Activated T-helper 17 cell treated with anti-CD3 and anti-CD28 coated beads, Interleukin-2, amount 50 U/mL, for 72 hours (primary cell): ENCODE measurements around the gene CALN1. TPM values are rescaled to one million over a fixed set of nuclear protein-coding genes. Genes with fewer than 3 reads are reported as not detected.
"Not testable (repeated sequence)": the region's sequence is repeated elsewhere in the genome, so short reads cannot be mapped to it uniquely, and the experiment has no call there.

Source experiments
- ATAC-seq: fragments of 150-1000 bp; cut with Tn5 transposase; replicated peaks from 2 replicates; pipeline ENCODE4 v1.10.0; 2021; ENCODE audit warnings: mild to moderate bottlenecking, moderate library complexity
- H3K27ac Mint-ChIP-seq: one replicate; pipeline ENCODE4 v1.8.0; 2022; ENCODE audit warnings: mixed read lengths
- H3K27me3 Mint-ChIP-seq: one replicate; pipeline ENCODE4 v1.8.0; 2022; ENCODE audit warnings: mixed read lengths
- H3K36me3 Mint-ChIP-seq: one replicate; pipeline ENCODE4 v1.8.0; 2022; ENCODE audit warnings: low read depth, mild to moderate bottlenecking, mixed read lengths
- H3K4me1 Mint-ChIP-seq: one replicate; pipeline ENCODE4 v1.8.0; 2022; ENCODE audit warnings: mixed read lengths
- H3K4me3 Mint-ChIP-seq: one replicate; pipeline ENCODE4 v1.8.0; 2022; ENCODE audit warnings: mild to moderate bottlenecking, mixed read lengths
- H3K9me3 Mint-ChIP-seq: one replicate; pipeline ENCODE4 v1.8.0; 2022; ENCODE audit warnings: mixed read lengths
- total RNA-seq, 2 donors: library from RNA; stranded (reverse); gene quantifications; one replicate each; pipeline ENCODE4 v1.2.3, GENCODE V29; 2022

Gene CALN1
- total RNA-seq, 2 donors from 2014 or later: not detected

DNA sequence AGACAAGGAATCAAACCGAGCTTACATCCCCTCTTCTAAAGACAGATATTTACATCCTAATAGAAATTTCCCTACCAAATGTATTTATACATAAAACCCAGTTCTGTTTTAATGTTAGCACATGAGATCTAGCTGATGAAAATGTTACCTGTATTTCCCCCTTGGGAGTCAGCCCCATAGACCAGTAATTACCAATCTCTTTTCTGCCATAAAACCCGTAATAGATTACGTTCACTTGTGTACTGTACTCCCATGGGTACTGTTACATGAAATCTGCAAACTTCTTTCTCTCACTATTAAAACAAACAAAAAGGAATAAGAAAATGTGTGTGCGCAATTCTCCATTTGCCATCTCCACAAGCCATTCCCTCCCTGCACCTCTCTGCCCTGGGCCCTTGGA is 450.9 kb downstream of the CALN1 start:
- no peak overlapping the region for H3K4me3 Mint-ChIP-seq
- ATAC-seq: no peak

DNA sequence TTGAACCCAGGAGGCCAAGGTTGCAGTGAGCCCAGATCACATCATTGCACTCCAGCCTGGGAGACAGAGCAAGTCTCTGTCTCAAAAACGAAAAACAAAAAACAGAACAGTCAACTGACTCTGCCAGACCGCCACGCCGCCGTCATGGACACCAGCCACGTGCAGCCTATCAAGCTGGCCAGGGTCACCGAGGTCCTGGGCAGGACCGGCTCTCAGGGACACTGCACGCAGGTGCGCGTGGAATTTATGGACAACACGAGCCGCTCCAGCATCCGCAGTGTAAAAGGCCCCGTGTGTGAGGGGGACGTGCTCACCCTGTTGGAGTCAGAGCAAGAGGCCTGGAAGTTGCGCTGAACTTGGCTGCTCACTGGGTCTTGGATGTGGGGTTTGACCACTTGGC is 470.0 kb downstream of the CALN1 start:
- H3K36me3 Mint-ChIP-seq: no peaks in the 10 kb centered on the region
- H3K9me3 Mint-ChIP-seq: peaks cover 15% of the 10 kb centered on the region
- ATAC-seq: no peak
- H3K27ac Mint-ChIP-seq: no peak overlapping the region
- no peak overlapping the region for H3K4me3 Mint-ChIP-seq
- H3K4me1 Mint-ChIP-seq: no peaks in the 10 kb centered on the region
- H3K27me3 Mint-ChIP-seq: no peaks in the 10 kb centered on the region

More for the DNA sequence above, 450.9 kb downstream of the CALN1 start:
- Mint-ChIP-seq H3K9me3 (no peaks in the 10 kb centered on the region), H3K27me3 (no peaks in the 10 kb centered on the region), H3K4me1 (no peaks in the 10 kb centered on the region), H3K27ac (no peak overlapping the region), H3K36me3 (no peaks in the 10 kb centered on the region)

- Mint-ChIP-seq H3K4me1 (no peaks in the 10 kb centered on the region), H3K9me3 (peaks cover 27% of the 10 kb centered on the region), H3K4me3 (no peak overlapping the region), H3K27ac (no peak overlapping the region), H3K27me3 (no peaks in the 10 kb centered on the region), H3K36me3 (no peaks in the 10 kb centered on the region)
- ATAC-seq: no peak
Observed at GRCh38 chr7:71937840-71938371, 474.2 kb downstream of the CALN1 start.

- Mint-ChIP-seq H3K27ac (no peak overlapping the region), H3K4me3 (no peak overlapping the region), H3K36me3 (no peaks in the 10 kb centered on the region), H3K4me1 (no peaks in the 10 kb centered on the region), H3K9me3 (peaks cover 21% of the 10 kb centered on the region), H3K27me3 (no peaks in the 10 kb centered on the region)
- ATAC-seq: no peak
Observed at GRCh38 chr7:71935674-71936073, 476.5 kb downstream of the CALN1 start.

DNA sequence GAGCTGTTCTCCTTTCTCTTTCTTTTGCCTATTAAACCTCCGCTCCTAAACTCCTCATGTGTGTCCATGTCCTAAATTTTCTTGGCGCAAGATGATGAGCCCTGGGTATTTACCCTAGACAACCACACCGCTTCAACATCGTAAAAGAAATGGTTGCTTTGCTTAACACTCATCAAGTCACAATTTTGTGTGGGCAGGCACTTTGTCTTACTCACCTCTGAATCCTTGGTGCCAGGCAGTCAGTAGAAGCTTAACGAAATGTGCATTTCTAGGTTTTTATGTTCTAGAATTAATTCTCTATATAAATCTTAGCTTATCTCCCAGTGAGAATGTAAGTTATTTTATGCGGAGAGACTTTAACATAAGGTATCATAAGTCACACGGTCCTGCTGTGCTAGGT is 478.7 kb downstream of the CALN1 start:
- Mint-ChIP-seq H3K4me1 (no peaks in the 10 kb centered on the region), H3K9me3 (peaks cover 21% of the 10 kb centered on the region), H3K27ac (no peak overlapping the region), H3K36me3 (no peaks in the 10 kb centered on the region), H3K4me3 (no peak overlapping the region), H3K27me3 (no peaks in the 10 kb centered on the region)
- ATAC-seq: no peak

DNA sequence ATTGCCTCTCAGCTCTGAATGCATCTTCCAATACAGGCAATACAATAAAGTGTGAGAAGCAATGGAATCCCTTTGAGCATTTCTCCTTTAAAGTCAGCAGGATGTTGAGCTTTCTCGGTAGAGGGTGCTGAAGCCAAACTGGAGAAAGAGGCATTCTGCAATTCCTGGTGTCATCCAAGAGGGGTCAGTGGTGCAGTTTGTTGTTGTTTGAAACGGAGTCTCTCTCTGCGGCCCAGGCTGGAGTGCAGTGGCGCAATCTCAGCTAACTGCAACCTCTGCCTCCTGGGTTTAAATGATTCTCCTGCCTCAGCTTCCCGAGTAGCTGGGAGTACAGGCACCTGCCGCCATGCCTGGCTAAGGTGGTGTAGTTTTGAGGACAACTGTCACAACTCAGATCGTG is 486.5 kb downstream of the CALN1 start:
- H3K27ac Mint-ChIP-seq: no peak overlapping the region
- ATAC-seq: no peak
- no peaks in the 10 kb centered on the region for H3K27me3 Mint-ChIP-seq
- no peaks in the 10 kb centered on the region for H3K36me3 Mint-ChIP-seq
- no peaks in the 10 kb centered on the region for H3K4me1 Mint-ChIP-seq
- H3K4me3 Mint-ChIP-seq: no peak overlapping the region
- peaks cover 17% of the 10 kb centered on the region for H3K9me3 Mint-ChIP-seq

GRCh38 chr7:71914204-71914603 is 497.9 kb downstream of the CALN1 start:
- H3K36me3 Mint-ChIP-seq, ATAC-seq, H3K4me3 Mint-ChIP-seq: not testable (repeated sequence)

GRCh38 chr7:71912476-71912875 is 499.7 kb downstream of the CALN1 start:
- H3K4me3 Mint-ChIP-seq: no peak overlapping the region
- H3K9me3 Mint-ChIP-seq: peaks cover 16% of the 10 kb centered on the region
- no peaks in the 10 kb centered on the region for H3K27me3 Mint-ChIP-seq
- no peak overlapping the region for H3K27ac Mint-ChIP-seq
- H3K4me1 Mint-ChIP-seq: no peaks in the 10 kb centered on the region
- ATAC-seq: no peak
- H3K36me3 Mint-ChIP-seq: no peaks in the 10 kb centered on the region

More at GRCh38 chr7:71914204-71914603, 497.9 kb downstream of the CALN1 start:
- not testable (repeated sequence) for H3K27me3 Mint-ChIP-seq, H3K4me1 Mint-ChIP-seq, H3K27ac Mint-ChIP-seq
- H3K9me3 Mint-ChIP-seq: peaks cover 18% of the 10 kb centered on the region

DNA sequence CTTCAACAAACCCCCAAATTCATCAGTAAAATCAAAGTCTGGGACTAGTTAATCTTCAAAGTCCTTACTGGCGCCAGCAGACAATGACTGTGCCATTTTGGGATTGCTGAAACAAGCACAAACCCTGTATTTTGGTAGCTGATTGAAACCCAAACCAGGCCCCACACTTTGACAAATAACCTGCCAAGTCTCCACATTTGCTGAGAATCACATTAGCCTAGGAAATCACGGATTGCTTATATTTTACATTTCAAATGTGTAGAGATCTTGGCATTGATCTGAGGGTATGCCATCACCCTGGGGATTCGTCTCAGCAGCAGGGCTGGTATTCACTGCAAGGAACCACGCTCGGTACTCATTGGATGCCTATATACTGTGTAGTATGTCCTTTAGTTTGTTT is 501.1 kb downstream of the CALN1 start:
- Mint-ChIP-seq H3K27ac (no peak overlapping the region), H3K4me3 (no peak overlapping the region), H3K27me3 (no peaks in the 10 kb centered on the region), H3K4me1 (no peaks in the 10 kb centered on the region), H3K9me3 (peaks cover 14% of the 10 kb centered on the region), H3K36me3 (no peaks in the 10 kb centered on the region)
- ATAC-seq: no peak

- no peaks in the 10 kb centered on the region for H3K27me3 Mint-ChIP-seq
- peaks cover 9% of the 10 kb centered on the region for H3K9me3 Mint-ChIP-seq
- H3K27ac Mint-ChIP-seq: no peak overlapping the region
- ATAC-seq: no peak
- no peaks in the 10 kb centered on the region for H3K36me3 Mint-ChIP-seq
- no peak overlapping the region for H3K4me3 Mint-ChIP-seq
- no peaks in the 10 kb centered on the region for H3K4me1 Mint-ChIP-seq
Observed at GRCh38 chr7:71905821-71906220, 506.3 kb downstream of the CALN1 start.

DNA sequence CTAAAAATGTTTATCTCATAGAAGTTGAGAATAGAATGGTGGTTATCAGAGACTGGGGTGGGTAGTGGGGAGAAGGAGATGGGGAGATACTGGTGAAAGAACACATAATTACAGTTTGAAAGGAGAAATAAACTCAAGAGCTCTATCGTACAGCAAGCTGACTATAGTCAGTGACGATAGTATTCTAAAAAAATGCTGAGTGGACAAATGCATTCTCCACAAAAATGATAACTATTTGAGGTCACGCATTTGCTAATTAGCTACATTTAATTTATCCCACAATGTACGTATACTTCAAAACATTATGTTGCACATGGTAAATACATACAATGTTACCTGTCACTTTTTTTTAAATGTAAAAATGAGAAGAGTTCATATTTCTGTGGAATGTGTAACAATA is 507.7 kb downstream of the CALN1 start:
- H3K4me1 Mint-ChIP-seq: no peaks in the 10 kb centered on the region
- no peaks in the 10 kb centered on the region for H3K27me3 Mint-ChIP-seq
- peaks cover 9% of the 10 kb centered on the region for H3K9me3 Mint-ChIP-seq
- H3K4me3 Mint-ChIP-seq: no peak overlapping the region
- no peak overlapping the region for H3K27ac Mint-ChIP-seq
- no peak for ATAC-seq
- no peaks in the 10 kb centered on the region for H3K36me3 Mint-ChIP-seq

GRCh38 chr7:71900556-71900955 is 511.6 kb downstream of the CALN1 start:
- H3K36me3 Mint-ChIP-seq: no peaks in the 10 kb centered on the region
- no peak for ATAC-seq
- no peaks in the 10 kb centered on the region for H3K27me3 Mint-ChIP-seq
- H3K4me3 Mint-ChIP-seq: no peak overlapping the region
- H3K4me1 Mint-ChIP-seq: no peaks in the 10 kb centered on the region
- peaks cover 14% of the 10 kb centered on the region for H3K9me3 Mint-ChIP-seq
- H3K27ac Mint-ChIP-seq: no peak overlapping the region

GRCh38 chr7:71896535-71896934 is 515.6 kb downstream of the CALN1 start:
- Mint-ChIP-seq H3K27ac (no peak overlapping the region), H3K36me3 (no peaks in the 10 kb centered on the region), H3K4me3 (no peak overlapping the region), H3K27me3 (no peaks in the 10 kb centered on the region), H3K9me3 (peaks cover 11% of the 10 kb centered on the region), H3K4me1 (no peaks in the 10 kb centered on the region)
- ATAC-seq: no peak

- Mint-ChIP-seq H3K9me3 (peaks cover 25% of the 10 kb centered on the region), H3K27ac (no peak overlapping the region), H3K27me3 (no peaks in the 10 kb centered on the region), H3K4me1 (no peaks in the 10 kb centered on the region), H3K4me3 (no peak overlapping the region), H3K36me3 (no peaks in the 10 kb centered on the region)
- ATAC-seq: no peak
Observed at GRCh38 chr7:71886046-71886445, 526.1 kb downstream of the CALN1 start.

DNA sequence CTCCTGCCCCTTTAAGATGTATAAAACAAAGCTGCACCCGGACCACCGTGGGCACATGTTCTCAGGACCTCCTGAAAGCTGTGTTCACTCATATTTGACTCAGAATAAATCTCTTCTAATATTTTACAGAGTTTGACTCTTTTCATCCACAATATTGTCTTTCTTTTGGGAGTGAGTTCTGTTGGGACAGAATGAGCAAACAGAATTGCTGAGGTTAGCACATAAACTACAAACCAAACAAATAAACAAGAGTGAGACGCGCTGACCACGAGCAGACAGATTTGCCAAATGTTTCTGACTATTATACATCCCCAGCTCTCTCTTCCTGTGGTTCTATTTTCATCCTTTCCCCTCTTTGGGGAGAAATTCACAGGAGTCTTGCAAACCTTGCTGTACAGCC is 526.7 kb downstream of the CALN1 start:
- H3K36me3 Mint-ChIP-seq: no peaks in the 10 kb centered on the region
- no peak for ATAC-seq
- H3K4me1 Mint-ChIP-seq: no peaks in the 10 kb centered on the region
- H3K9me3 Mint-ChIP-seq: peaks cover 28% of the 10 kb centered on the region
- no peaks in the 10 kb centered on the region for H3K27me3 Mint-ChIP-seq
- H3K4me3 Mint-ChIP-seq: no peak overlapping the region
- no peak overlapping the region for H3K27ac Mint-ChIP-seq

- no peaks in the 10 kb centered on the region for H3K36me3 Mint-ChIP-seq
- H3K27me3 Mint-ChIP-seq: no peaks in the 10 kb centered on the region
- ATAC-seq: no peak
- no peaks in the 10 kb centered on the region for H3K4me1 Mint-ChIP-seq
- no peak overlapping the region for H3K27ac Mint-ChIP-seq
- peaks cover 35% of the 10 kb centered on the region for H3K9me3 Mint-ChIP-seq
- H3K4me3 Mint-ChIP-seq: no peak overlapping the region
Observed at GRCh38 chr7:71883415-71883814, 528.7 kb downstream of the CALN1 start.
